ENCODE results near the gene CABP4.

- no peak for TF ChIP-seq CTCF (IDR thresholded peaks at IDR 0.05)
- no peak for TF ChIP-seq ZFX (IDR thresholded peaks at IDR 0.05; ENCODE audit: borderline replicate concordance)
These were observed 21.4 kb upstream of the CABP4 start for GRCh38 chr11:67433536-67434394.
